ENCODE data around the gene PITX1.

- TF ChIP-seq TAF1 (IDR thresholded peaks at IDR 0.05; ENCODE audit: low read depth, low read length): no peak
- TF ChIP-seq POLR2A (IDR thresholded peaks at IDR 0.05; ENCODE audit: low read depth, low read length): no peak
Observed at GRCh38 chr5:135065306-135066265, 31.6 kb upstream of the PITX1 start.

Measured in GM12891 (cell line).